Measurements from ENCODE around the gene DARS2.
"Not testable (repeated sequence)": the region's sequence is repeated elsewhere in the genome, so short reads cannot be mapped to it uniquely, and the experiment has no call there.

The DARS2 gene

GRCh38 chr1:173876732-173877131, 52.3 kb downstream of the DARS2 start:
- H3K4me3 ChIP-seq (ENCODE audit: low read length): no peak overlapping the region
- TF ChIP-seq CTCF (conservative IDR thresholded peaks at IDR 0.05; ENCODE audit: low read length): no peak
- DNase-seq (ENCODE audit: low read depth): no peak

- DNase-seq (ENCODE audit: low read depth): no peak
- no peak overlapping the region for H3K4me3 ChIP-seq (ENCODE audit: low read length)
- TF ChIP-seq CTCF (conservative IDR thresholded peaks at IDR 0.05; ENCODE audit: low read length): no peak
Observed at GRCh38 chr1:173878251-173878650, 53.8 kb downstream of the DARS2 start.

GRCh38 chr1:173881117-173881516, 56.6 kb downstream of the DARS2 start:
- not testable (repeated sequence) for DNase-seq (ENCODE audit: low read depth); H3K4me3 ChIP-seq (ENCODE audit: low read length)

- no peak for DNase-seq (ENCODE audit: low read depth)
- H3K4me3 ChIP-seq (ENCODE audit: low read length): no peak overlapping the region
- TF ChIP-seq CTCF (conservative IDR thresholded peaks at IDR 0.05; ENCODE audit: low read length): no peak
Observed at GRCh38 chr1:173884701-173885100, 60.2 kb downstream of the DARS2 start.

- DNase-seq (ENCODE audit: low read depth): no peak
- no peak overlapping the region for H3K4me3 ChIP-seq (ENCODE audit: low read length)
- no peak for TF ChIP-seq CTCF (conservative IDR thresholded peaks at IDR 0.05; ENCODE audit: low read length)
Observed at GRCh38 chr1:173886746-173887611, 62.5 kb downstream of the DARS2 start.

- no peak for DNase-seq (ENCODE audit: low read depth)
- no peak for TF ChIP-seq CTCF (conservative IDR thresholded peaks at IDR 0.05; ENCODE audit: low read length)
- H3K4me3 ChIP-seq (ENCODE audit: low read length): no peak overlapping the region
Observed at GRCh38 chr1:173887627-173888026, 63.2 kb downstream of the DARS2 start.

- TF ChIP-seq CTCF (conservative IDR thresholded peaks at IDR 0.05; ENCODE audit: low read length): no peak
- no peak for DNase-seq (ENCODE audit: low read depth)
Observed at GRCh38 chr1:173888749-173889148, 64.3 kb downstream of the DARS2 start.

More at GRCh38 chr1:173888749-173889148, 64.3 kb downstream of the DARS2 start:
- H3K4me3 ChIP-seq (ENCODE audit: low read length): no peak overlapping the region
